ENCODE measurements around the gene MKKS. TPM values are rescaled to one million over a fixed set of nuclear protein-coding genes. Genes with fewer than 3 reads are reported as not detected.
A peak's percentile ranks its signal among the peaks of the same experiment; 100 is the strongest.

Gene MKKS
- total RNA-seq: 3.7 and 4.2 TPM in 2 replicates

DNA sequence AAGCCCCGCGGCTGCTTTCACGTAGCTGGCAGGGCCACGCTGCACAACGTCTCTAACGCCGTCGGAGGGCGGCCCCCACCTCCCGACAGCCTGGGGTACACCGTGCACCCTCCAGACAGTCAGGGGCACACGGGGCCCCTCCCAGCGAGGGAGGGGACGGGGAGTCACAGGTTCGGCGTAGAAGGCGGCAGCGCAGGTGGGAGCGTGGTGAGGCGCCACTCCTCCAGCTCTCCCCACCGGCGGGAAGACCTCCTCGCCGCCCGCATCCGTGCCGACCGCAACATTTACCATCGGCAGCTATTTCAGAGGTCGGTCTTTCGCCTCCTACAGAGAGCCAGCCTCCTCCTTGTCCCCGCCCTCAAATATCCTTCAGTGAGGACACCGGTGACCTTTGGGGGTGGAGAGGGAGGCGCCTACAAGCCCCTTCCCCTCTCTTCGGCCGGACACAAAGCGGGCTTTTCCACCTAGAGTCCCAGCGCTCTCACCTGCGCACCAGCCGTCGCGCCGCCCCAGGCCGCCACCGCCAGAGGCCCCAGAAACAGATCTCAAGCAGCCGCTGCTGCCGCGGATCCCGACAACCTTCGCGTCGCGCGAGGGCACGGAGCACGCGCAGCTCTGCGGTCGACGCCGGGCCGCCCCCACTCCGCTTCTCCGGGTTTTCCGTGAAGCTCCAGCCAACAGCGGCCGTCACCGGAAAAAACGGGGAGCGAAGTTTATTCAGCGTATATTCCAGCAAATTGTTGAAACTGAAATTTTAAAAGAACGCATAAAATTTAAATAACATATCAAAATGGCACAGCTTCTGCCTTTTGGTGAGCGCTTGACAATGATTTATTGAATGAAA, at the start of gene MKKS:
TSS of gene MKKS (minus strand) at position 600 of the 844 bp plus-strand sequence. CDS start 20,708 bp downstream, outside the sequence.
- peak; percentile 75 to 93 for DNase-seq (ENCODE audit: low read depth in 2 of 2)

- DNase-seq (ENCODE audit: low read depth in 2 of 2): peak in 1 of 2 donors; percentile 70
Measured at GRCh38 chr20:10483691-10484090, 49.7 kb upstream of the MKKS start.

DNA sequence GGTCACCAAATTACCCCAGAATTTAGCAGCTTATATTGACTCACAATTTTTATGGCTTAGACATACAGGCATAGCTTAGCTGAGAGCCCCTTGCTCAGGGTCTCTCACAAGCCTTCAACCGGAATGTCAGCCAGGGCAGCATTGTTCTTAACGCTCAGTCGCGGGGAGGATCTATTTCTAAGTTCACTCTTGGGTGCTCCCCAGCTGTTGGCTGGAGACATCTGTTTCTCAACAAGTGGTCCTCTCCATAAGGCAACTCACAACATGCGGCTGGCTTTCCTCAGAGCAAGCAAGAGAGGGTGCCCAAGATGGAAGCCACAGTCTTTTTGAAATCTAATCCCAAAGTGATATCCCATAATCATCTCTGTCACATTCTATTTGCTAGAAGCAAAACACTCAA, 47.7 kb upstream of the MKKS start:
- no peak for DNase-seq (ENCODE audit: low read depth in 2 of 2)

- DNase-seq (ENCODE audit: low read depth in 2 of 2): no peak
Measured at GRCh38 chr20:10478930-10479329, 44.9 kb upstream of the MKKS start.

GRCh38 chr20:10478205-10478604, 44.2 kb upstream of the MKKS start:
- DNase-seq (ENCODE audit: low read depth in 2 of 2): no peak

GRCh38 chr20:10476319-10476724, 42.3 kb upstream of the MKKS start:
- DNase-seq (ENCODE audit: low read depth in 2 of 2): no peak

DNA sequence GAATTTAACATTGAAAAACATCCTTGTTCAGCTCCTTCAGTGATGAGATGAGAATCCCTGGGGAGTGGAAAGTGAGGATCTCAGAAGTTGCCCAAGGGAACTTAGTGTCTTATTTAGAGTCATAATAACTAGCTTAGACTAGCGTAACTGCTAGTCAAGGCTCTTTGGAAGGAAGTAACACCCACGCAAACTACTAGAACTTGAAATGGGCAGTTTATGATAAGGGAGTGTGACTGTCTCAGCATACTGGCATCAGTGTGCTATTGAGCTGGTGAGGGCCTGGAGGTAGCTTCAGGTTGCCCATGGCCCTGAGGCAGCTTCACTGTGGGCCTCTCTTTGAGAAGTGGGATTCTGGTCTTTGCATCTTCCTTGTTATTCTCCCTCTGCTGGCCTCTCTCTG, 41.2 kb upstream of the MKKS start:
- DNase-seq (ENCODE audit: low read depth in 2 of 2): no peak

DNA sequence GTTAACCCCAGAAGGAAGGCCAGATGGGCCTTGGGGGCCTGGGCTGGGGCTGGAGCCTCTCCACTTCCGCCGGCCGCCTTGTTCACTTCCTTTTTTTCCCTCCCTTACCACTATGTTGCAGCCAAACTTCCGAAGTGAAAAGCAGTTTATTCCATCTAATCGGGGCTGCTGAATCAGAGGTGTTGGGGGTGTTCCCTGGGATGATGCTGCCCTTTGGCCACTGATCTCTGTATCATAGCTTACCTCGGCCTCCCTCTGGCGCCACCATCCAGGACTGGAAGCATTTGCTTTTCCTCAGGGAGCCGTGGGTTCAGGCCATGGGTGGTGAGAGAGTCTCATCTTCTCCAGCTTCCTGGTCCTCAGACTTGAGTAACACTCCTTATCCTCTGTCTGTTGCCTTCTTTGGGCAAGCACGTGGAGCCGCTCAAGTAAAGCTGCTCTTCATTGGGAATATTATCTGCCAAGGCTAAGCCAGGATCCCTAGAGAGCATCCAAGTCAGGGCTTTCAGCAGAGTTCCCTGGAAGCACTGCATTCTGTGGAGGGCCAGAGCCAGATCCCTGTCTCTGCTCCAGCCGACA, 40.7 kb upstream of the MKKS start:
- no peak for DNase-seq (ENCODE audit: low read depth in 2 of 2)

GRCh38 chr20:10472871-10473270, 38.8 kb upstream of the MKKS start:
- no peak for DNase-seq (ENCODE audit: low read depth in 2 of 2)

DNA sequence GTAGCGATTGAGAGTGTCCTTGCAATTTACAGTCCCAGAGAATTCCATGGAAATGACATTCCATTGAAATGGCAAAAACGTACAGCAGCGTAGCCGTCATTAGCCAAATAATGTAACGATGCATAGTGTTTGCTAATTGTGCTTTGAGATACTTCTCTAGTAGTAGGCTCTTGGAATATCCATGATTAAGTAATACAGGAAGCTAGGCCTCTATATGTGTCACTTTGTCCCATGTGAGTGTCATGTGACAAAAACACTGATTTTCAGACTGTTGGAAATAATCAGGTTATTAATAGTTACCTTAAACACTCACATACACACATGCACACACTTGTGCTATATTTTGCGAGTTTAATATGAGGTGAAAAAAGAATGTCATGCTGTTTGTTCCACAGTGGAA, 36.3 kb upstream of the MKKS start:
- no peak for DNase-seq (ENCODE audit: low read depth in 2 of 2)

- DNase-seq (ENCODE audit: low read depth in 2 of 2): peak; percentile 89 to 90
Measured at GRCh38 chr20:10469599-10469998, 35.6 kb upstream of the MKKS start.

GRCh38 chr20:10469056-10469455, 35.0 kb upstream of the MKKS start:
- DNase-seq (ENCODE audit: low read depth in 2 of 2): no peak

DNA sequence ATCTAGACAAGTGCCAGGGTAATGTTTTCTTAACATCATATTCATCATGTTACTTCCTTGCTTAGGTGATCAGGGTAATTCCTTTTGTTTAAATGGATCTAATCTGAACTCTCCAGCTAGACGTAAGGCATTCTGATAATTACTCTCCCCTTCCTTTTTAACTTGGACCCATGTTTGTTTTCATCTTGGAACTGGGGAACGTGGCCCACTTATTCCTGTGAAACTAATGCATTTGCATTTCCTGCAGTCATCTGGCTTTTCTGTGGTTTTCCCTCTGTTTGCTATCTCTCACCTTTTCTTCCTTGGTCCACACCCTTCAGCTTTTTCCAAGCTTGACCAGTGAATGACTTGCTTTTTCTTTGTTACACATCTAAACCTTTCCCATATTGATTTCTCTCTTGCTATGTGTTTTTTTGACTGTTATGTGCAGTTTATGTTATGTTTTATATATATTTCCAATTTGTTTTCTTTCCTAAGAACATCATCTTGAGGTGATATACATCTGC, 34.4 kb upstream of the MKKS start:
- DNase-seq (ENCODE audit: low read depth in 2 of 2): peak in 1 of 2 donors; percentile 64

DNA sequence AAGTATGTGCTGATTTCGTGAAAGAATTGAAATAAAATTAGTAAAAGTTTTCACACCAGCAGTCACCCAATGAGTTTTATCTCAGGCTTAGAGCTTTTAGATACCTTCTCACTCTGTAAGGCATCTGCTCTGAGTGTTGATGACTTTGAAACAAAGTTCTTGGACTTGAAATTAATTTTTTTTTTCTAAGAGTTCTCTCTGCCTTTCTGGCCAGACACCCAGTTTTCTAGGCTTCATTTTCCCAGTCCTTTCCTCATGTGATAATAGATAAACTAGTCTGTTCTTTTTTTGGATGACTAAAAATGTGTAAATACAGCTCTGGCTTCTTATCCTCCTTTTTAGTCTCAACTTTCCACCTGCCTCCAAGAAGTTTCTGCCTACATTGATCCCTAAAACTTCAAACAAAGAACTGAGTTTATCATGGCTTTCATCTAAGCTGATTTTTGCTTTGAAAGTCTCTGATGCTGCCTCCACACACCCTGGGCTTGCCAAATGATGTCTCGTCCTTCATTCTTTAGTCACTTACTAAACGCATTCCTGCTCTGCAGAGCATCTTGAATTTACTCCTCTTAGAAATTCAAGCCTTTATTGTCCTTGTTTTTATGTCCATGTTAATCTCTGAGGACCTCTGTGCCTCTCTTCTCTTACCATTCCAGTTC, 33.8 kb upstream of the MKKS start:
- no peak for DNase-seq (ENCODE audit: low read depth in 2 of 2)

DNA sequence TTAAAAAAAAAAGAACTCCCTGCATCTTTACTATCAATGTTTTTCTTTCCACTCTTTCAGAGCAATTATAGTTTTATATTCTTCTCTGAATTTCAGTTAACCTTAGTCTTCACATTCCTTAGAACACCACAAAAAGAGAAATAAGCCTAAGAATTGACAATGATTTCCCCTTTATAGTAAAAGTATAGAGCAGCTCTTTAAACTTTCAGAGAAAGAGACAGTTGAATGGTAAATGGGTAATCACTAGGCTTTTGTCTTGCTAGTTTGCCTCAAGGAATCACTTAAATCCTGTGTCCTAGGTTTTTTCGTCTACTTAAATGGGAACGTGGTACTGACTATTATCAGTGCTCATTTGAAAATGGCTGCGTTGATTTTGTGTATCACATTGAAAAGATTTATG, 32.8 kb upstream of the MKKS start:
- no peak for DNase-seq (ENCODE audit: low read depth in 2 of 2)

DNA sequence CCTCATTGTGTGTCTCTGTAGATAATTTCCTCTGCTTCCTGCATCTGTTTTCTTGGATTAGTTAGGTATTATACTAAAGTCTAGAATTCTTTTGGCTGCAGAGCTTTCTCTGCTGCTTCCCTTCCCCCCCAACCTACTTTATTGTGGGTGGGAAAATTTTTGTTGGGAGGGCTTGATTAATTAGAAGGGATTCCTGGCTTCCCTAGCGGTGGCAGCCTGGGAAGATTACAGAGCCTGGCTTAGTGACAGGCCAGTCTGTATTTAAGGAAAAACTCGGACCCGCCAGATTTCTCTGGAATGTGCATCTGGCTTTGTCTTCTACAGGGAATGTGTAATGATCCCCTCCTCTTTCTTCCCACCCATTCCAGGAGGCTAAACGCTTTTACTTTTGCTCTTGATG, 32.3 kb upstream of the MKKS start:
- DNase-seq (ENCODE audit: low read depth in 2 of 2): peak in 1 of 2 donors; percentile 73

DNA sequence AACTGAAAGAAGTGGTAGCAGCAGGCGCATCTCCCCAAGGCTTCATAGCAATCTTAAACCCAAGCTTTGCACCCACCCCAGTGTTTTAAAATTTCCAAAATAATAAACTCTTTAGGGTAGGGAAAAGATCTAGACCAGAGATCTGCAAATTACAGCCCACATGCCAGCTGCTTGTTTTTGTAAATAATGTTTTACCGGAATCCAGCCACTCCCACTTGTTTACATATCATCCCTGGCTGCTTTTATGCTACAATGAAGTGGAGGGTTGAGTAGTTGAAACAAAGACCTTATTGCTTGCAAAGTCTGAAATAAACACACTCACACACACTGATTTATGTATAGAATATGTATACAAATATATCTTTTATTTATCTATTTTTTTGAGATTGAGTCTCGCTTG, 31.1 kb upstream of the MKKS start:
- no peak for DNase-seq (ENCODE audit: low read depth in 2 of 2)

- DNase-seq (ENCODE audit: low read depth in 2 of 2): no peak
Measured at GRCh38 chr20:10463622-10464021, 29.6 kb upstream of the MKKS start.

GRCh38 chr20:10462516-10462915, 28.5 kb upstream of the MKKS start:
- peak in 1 of 2 donors; percentile 40 for DNase-seq (ENCODE audit: low read depth in 2 of 2)

DNA sequence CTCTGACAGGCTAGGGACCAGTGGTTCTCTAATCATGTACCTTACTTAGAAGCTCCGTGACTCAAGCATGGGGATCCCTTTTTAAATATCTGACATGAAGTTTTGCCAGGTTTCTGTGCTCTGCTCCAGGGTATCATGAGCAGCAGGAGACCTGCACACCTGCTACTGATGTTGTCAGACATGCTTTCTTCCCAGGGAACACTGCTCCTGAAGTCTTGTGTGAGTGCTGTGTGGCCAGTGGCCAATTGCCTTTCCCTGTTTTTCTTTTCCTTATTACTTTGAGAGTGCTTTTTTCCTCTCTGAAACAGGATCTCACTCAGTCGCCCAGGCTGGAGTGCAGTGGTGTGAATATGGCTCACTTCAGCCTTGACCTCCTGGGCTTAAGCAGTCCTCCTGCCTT, 27.5 kb upstream of the MKKS start:
- no peak for DNase-seq (ENCODE audit: low read depth in 2 of 2)

GRCh38 chr20:10454151-10454750, 20.2 kb upstream of the MKKS start:
- DNase-seq (ENCODE audit: low read depth in 2 of 2): no peak

GRCh38 chr20:10453241-10453640, 19.2 kb upstream of the MKKS start:
- DNase-seq (ENCODE audit: low read depth in 2 of 2): peak in 1 of 2 donors; percentile 21
